ENCODE measurements around the gene CAPN7. TPM values are rescaled to one million over a fixed set of nuclear protein-coding genes. Genes with fewer than 3 reads are reported as not detected.

The CAPN7 gene
- total and polyA plus RNA-seq, 2 donors (not counting 1 experiment from before 2014, with no cell fraction given): 25.9 to 38.0 TPM

DNA sequence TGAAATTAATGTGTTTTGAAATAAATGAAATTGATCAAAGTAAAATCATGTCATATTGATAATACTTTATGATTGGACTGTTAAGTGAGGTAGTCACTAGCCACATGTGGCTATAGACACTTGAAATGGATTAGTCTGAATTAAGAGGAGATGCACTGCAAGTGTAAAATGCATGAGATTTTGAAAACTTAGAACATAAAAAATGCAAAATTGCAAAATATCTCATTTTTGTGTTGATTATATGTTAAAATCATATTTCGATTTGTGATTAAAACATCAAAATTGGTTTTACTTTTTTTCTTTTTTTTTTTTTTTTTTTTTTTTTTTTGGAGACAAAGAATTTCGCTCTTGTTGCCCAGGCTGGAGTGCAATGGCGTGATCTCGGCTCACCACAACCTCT, 23.2 kb downstream of the CAPN7 start:
- Histone ChIP-seq H3K4me1 (ENCODE audit: control insufficient read depth, extremely low read depth, insufficient read depth, low read length) (no peaks in the 10 kb centered on the region), H3K4me2 (ENCODE audit: extremely low read depth, insufficient read depth, low read length) (no peak overlapping the region), H2AFZ (ENCODE audit: low read length) (no peak overlapping the region), H3K36me3 (ENCODE audit: control insufficient read depth, insufficient read depth, low read length) (peaks cover 6% of the 10 kb centered on the region), H3K27me3 (ENCODE audit: control insufficient read depth, insufficient read depth, low read length) (no peaks in the 10 kb centered on the region), H3K9ac (ENCODE audit: insufficient read depth, low read length) (no peak overlapping the region), H3K9me3 (ENCODE audit: control insufficient read depth, insufficient read depth, low read depth, low read length) (no peaks in the 10 kb centered on the region), H3K27ac (ENCODE audit: insufficient read depth, low read length) (no peak overlapping the region), H3K79me2 (ENCODE audit: control insufficient read depth, insufficient read depth, low read length) (no peaks in the 10 kb centered on the region), H3K4me3 (replicated peaks in 1 of 4; ENCODE audit: control extremely low read depth in 1 of 4, insufficient read depth in 1 of 4, low read depth in 3 of 4, low read length in 4 of 4) (no peak overlapping the region), H4K20me1 (ENCODE audit: control insufficient read depth, extremely low read depth, insufficient read depth, low read length) (no peaks in the 10 kb centered on the region)
- DNase-seq (ENCODE audit: low read depth in 2 of 2): no peak
- TF ChIP-seq EZH2 (IDR thresholded peaks at IDR 0.05; ENCODE audit: low read length, missing control alignments): no peak

DNA sequence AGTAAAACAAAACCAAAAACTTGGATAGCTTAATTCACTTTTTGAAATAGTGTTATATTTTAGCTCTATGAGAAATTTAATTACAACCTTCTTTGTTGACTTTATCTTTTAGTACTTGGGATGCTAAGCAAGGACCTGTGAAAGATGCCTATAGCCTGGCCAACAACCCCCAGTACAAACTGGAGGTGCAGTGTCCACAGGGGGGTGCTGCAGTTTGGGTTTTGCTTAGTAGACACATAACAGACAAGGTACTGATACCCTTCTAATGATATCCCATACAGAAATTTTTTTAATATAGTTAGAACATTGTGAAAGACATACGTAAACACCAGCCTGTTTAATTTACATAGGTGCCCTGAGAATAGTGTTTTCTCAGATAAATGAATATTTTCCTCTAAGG, 35.3 kb downstream of the CAPN7 start:
- no peak overlapping the region for H3K4me3 ChIP-seq (replicated peaks in 1 of 4; ENCODE audit: control extremely low read depth in 1 of 4, insufficient read depth in 1 of 4, low read depth in 3 of 4, low read length in 4 of 4)
- H3K36me3 ChIP-seq (ENCODE audit: control insufficient read depth, insufficient read depth, low read length): peaks cover 6% of the 10 kb centered on the region
- H3K79me2 ChIP-seq (ENCODE audit: control insufficient read depth, insufficient read depth, low read length): no peaks in the 10 kb centered on the region
- H3K27ac ChIP-seq (ENCODE audit: insufficient read depth, low read length): no peak overlapping the region
- no peak for TF ChIP-seq EZH2 (IDR thresholded peaks at IDR 0.05; ENCODE audit: low read length, missing control alignments)
- TF ChIP-seq, protein P1, sequence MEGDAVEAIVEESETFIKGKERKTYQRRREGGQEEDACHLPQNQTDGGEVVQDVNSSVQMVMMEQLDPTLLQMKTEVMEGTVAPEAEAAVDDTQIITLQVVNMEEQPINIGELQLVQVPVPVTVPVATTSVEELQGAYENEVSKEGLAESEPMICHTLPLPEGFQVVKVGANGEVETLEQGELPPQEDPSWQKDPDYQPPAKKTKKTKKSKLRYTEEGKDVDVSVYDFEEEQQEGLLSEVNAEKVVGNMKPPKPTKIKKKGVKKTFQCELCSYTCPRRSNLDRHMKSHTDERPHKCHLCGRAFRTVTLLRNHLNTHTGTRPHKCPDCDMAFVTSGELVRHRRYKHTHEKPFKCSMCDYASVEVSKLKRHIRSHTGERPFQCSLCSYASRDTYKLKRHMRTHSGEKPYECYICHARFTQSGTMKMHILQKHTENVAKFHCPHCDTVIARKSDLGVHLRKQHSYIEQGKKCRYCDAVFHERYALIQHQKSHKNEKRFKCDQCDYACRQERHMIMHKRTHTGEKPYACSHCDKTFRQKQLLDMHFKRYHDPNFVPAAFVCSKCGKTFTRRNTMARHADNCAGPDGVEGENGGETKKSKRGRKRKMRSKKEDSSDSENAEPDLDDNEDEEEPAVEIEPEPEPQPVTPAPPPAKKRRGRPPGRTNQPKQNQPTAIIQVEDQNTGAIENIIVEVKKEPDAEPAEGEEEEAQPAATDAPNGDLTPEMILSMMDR (conservative IDR thresholded peaks at IDR 0.05 in 1 of 2, IDR thresholded peaks at IDR 0.05 in 1 of 2; ENCODE audit: low read depth in 1 of 2, low read length in 2 of 2): peak in 1 of 2 donors; percentile 17
- H3K4me2 ChIP-seq (ENCODE audit: extremely low read depth, insufficient read depth, low read length): no peak overlapping the region
- H3K4me1 ChIP-seq (ENCODE audit: control insufficient read depth, extremely low read depth, insufficient read depth, low read length): no peaks in the 10 kb centered on the region
- no peak overlapping the region for H3K9ac ChIP-seq (ENCODE audit: insufficient read depth, low read length)
- no peaks in the 10 kb centered on the region for H3K9me3 ChIP-seq (ENCODE audit: control insufficient read depth, insufficient read depth, low read depth, low read length)
- DNase-seq (ENCODE audit: low read depth in 2 of 2): peak in 1 of 2 donors; percentile 10
- no peaks in the 10 kb centered on the region for H4K20me1 ChIP-seq (ENCODE audit: control insufficient read depth, extremely low read depth, insufficient read depth, low read length)
- no peak overlapping the region for H2AFZ ChIP-seq (ENCODE audit: low read length)
- no peaks in the 10 kb centered on the region for H3K27me3 ChIP-seq (ENCODE audit: control insufficient read depth, insufficient read depth, low read length)

DNA sequence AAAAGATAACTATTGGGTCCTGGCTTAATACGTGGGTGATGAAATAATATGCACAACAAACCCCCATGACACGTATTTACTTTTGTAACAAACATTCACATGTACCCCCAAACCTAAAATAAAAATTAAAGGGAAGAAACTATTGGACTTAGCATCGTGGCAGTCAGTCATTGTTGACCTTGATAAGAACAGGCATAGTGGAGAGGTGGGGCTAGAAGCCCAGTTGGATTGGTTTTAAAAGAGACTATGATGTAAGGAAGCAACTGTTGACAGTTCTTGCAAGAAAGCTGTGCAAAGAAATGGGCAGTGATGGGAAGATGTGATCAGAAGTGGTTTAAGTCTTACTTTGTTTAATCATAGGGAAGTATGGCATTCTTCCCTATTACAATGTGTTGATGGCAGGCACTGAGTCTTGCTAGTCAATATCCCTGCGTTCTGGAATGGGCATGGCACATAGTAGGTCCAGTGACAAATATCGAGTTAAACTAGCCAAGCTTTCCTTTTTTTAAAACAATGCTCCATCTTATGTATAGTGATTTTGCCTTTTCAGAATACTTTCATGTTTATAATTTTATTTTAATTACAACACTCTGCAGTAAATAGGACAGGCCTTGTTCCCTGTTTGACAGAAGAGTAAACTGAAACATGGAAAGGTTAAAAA, 37.9 kb downstream of the CAPN7 start:
- Histone ChIP-seq H3K79me2 (ENCODE audit: control insufficient read depth, insufficient read depth, low read length) (no peaks in the 10 kb centered on the region), H3K9me3 (ENCODE audit: control insufficient read depth, insufficient read depth, low read depth, low read length) (no peaks in the 10 kb centered on the region), H3K4me2 (ENCODE audit: extremely low read depth, insufficient read depth, low read length) (no peak overlapping the region), H3K27ac (ENCODE audit: insufficient read depth, low read length) (no peak overlapping the region), H2AFZ (ENCODE audit: low read length) (no peak overlapping the region), H3K4me1 (ENCODE audit: control insufficient read depth, extremely low read depth, insufficient read depth, low read length) (no peaks in the 10 kb centered on the region), H4K20me1 (ENCODE audit: control insufficient read depth, extremely low read depth, insufficient read depth, low read length) (no peaks in the 10 kb centered on the region), H3K36me3 (ENCODE audit: control insufficient read depth, insufficient read depth, low read length) (peaks cover 3% of the 10 kb centered on the region), H3K9ac (ENCODE audit: insufficient read depth, low read length) (no peak overlapping the region), H3K4me3 (replicated peaks in 1 of 4; ENCODE audit: control extremely low read depth in 1 of 4, insufficient read depth in 1 of 4, low read depth in 3 of 4, low read length in 4 of 4) (no peak overlapping the region), H3K27me3 (ENCODE audit: control insufficient read depth, insufficient read depth, low read length) (no peaks in the 10 kb centered on the region)
- TF ChIP-seq, protein P1 (conservative IDR thresholded peaks at IDR 0.05 in 1 of 2, IDR thresholded peaks at IDR 0.05 in 1 of 2; ENCODE audit: low read depth in 1 of 2, low read length in 2 of 2): no peak
- TF ChIP-seq EZH2 (IDR thresholded peaks at IDR 0.05; ENCODE audit: low read length, missing control alignments): no peak
- DNase-seq (ENCODE audit: low read depth in 2 of 2): no peak

All from fibroblast of lung (primary cell).